ENCODE measurements around the gene FLNB.

The FLNB gene

DNA sequence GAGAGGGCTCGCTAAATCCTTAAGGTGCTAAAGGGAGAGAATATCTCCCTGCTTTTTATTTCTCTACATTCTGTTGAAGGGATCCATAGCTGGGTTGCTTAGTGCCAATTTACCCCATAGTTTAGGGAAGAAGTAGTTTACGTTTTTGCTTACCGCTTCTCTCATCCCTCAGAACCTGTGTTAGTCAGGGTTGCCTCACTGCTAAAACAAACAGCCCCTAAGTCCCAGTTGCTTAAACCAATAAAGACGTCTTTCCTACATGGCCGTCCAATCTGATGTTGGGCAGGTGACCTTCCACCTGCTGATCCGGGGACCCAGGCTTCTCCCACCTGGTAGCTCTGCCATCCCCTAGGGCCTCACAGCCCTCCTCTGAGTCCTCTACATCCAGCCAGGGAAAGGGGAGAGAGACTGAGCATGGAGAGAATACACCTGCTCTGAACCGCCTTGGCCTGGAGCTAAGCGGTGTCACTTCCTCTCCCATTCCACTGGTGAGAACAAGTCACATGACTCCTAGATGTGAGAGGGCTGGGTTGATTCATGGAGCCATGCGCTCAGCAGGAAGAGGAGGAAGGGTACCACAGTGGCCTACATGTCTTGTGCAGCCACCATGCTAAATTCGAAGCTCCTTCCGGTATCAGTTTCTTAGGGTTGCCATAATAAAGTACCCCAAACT lies 176.2 kb downstream of the FLNB start:
- no peak for TF ChIP-seq EP300 (IDR thresholded peaks at IDR 0.05; ENCODE audit: borderline replicate concordance)
- no peak for TF ChIP-seq TAF1 (IDR thresholded peaks at IDR 0.05; ENCODE audit: low read depth)
- no peak for TF ChIP-seq TEAD4 (IDR thresholded peaks at IDR 0.05)
- TF ChIP-seq FOXM1 (IDR thresholded peaks at IDR 0.05; ENCODE audit: borderline replicate concordance, low read depth) = no peak
- TF ChIP-seq YY1 (IDR thresholded peaks at IDR 0.05; ENCODE audit: low read depth) = no peak
- TF ChIP-seq TCF12 (IDR thresholded peaks at IDR 0.05; ENCODE audit: low read depth) = no peak
- no peak for TF ChIP-seq ZBTB7A (IDR thresholded peaks at IDR 0.05; ENCODE audit: low read depth)
- no peak for TF ChIP-seq CREB1 (IDR thresholded peaks at IDR 0.05; ENCODE audit: low read depth)

DNA sequence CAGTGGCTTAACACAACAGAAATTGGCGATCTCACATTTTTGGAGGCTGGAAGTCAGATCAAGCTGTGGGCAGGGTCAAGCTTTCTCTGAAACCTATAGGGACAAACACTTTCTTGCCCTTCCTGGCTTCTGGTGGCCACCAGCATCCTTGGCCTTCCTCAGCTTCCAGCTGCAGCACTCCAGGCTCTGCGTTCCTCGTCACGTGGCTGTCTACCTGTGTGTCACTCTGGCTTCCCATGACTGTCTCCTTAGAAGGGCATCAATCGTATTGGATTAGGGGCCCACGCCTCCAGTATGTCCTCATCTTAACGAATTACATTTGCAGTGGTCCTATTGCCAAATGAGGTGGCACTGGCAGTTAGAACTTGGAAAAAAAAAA lies 176.7 kb downstream of the FLNB start:
- TF ChIP-seq EGR1 (IDR thresholded peaks at IDR 0.05) = no peak
- TF ChIP-seq, protein P1, sequence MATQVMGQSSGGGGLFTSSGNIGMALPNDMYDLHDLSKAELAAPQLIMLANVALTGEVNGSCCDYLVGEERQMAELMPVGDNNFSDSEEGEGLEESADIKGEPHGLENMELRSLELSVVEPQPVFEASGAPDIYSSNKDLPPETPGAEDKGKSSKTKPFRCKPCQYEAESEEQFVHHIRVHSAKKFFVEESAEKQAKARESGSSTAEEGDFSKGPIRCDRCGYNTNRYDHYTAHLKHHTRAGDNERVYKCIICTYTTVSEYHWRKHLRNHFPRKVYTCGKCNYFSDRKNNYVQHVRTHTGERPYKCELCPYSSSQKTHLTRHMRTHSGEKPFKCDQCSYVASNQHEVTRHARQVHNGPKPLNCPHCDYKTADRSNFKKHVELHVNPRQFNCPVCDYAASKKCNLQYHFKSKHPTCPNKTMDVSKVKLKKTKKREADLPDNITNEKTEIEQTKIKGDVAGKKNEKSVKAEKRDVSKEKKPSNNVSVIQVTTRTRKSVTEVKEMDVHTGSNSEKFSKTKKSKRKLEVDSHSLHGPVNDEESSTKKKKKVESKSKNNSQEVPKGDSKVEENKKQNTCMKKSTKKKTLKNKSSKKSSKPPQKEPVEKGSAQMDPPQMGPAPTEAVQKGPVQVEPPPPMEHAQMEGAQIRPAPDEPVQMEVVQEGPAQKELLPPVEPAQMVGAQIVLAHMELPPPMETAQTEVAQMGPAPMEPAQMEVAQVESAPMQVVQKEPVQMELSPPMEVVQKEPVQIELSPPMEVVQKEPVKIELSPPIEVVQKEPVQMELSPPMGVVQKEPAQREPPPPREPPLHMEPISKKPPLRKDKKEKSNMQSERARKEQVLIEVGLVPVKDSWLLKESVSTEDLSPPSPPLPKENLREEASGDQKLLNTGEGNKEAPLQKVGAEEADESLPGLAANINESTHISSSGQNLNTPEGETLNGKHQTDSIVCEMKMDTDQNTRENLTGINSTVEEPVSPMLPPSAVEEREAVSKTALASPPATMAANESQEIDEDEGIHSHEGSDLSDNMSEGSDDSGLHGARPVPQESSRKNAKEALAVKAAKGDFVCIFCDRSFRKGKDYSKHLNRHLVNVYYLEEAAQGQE (IDR thresholded peaks at IDR 0.05; ENCODE audit: low read depth) = no peak
- TF ChIP-seq EP300 (IDR thresholded peaks at IDR 0.05; ENCODE audit: borderline replicate concordance) = no peak
- no peak for TF ChIP-seq TCF12 (IDR thresholded peaks at IDR 0.05; ENCODE audit: low read depth)
- TF ChIP-seq YY1 (IDR thresholded peaks at IDR 0.05; ENCODE audit: low read depth) = no peak
- TF ChIP-seq ZBTB7A (IDR thresholded peaks at IDR 0.05; ENCODE audit: low read depth) = no peak
- no peak for TF ChIP-seq TEAD4 (IDR thresholded peaks at IDR 0.05)
- TF ChIP-seq FOXM1 (IDR thresholded peaks at IDR 0.05; ENCODE audit: borderline replicate concordance, low read depth) = no peak

DNA sequence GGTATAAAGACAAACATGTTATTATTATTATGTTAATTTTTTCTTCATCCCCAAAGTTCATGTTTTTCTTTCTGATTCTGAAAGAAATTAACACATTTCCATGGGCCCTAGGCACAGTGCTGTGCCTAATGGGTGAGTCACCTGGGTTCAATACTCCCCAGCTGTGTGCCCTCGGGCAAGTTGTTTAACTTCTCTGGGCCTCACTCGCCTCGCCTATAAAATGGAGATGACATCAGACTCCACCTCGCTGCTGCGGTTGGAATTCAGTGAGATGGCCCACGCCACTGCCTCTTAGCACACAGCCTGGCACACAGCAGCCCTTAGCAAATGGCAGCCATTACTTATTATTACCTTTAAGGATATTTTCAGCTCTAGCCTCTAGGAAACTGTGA lies 179.9 kb downstream of the FLNB start:
- no peak for TF ChIP-seq RAD21 (IDR thresholded peaks at IDR 0.05; ENCODE audit: low read depth)
- TF ChIP-seq CEBPB (IDR thresholded peaks at IDR 0.05) = no peak
- TF ChIP-seq EGR1 (IDR thresholded peaks at IDR 0.05) = no peak
- no peak for TF ChIP-seq TCF12 (IDR thresholded peaks at IDR 0.05; ENCODE audit: low read depth)
- TF ChIP-seq NFIC (IDR thresholded peaks at IDR 0.05) = no peak
- TF ChIP-seq, protein P2, sequence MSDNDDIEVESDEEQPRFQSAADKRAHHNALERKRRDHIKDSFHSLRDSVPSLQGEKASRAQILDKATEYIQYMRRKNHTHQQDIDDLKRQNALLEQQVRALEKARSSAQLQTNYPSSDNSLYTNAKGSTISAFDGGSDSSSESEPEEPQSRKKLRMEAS (IDR thresholded peaks at IDR 0.05) = no peak
- no peak for TF ChIP-seq TEAD4 (IDR thresholded peaks at IDR 0.05)
- TF ChIP-seq TAF1 (IDR thresholded peaks at IDR 0.05; ENCODE audit: low read depth) = no peak

DNA sequence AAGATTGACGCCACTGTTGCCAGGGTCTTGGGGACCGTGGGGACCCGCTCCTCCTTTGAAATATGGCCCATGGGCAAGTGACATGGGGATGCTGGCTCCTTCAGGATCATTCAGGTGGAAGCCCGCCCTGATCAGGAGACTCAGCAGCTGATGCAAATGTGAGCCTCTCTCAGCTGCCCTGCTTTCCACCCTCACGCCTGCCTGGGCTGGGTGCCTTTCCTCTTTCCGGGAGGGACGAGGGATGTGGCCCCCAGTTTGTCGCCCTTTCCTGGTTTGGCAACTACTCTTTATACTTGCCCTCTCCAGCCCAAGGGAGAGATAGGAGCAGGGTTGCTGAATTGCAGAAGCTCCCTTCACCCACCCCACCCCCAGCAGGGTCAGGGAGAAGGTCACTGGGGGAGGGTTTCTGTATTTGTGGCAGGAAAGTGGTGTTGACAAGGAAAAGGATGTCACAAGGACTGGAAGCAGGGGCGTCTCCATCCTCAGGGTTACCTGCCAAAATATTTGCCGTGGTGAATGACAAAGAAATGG lies 180.8 kb downstream of the FLNB start:
- TF ChIP-seq, protein P1 (IDR thresholded peaks at IDR 0.05; ENCODE audit: low read depth) = no peak

DNA sequence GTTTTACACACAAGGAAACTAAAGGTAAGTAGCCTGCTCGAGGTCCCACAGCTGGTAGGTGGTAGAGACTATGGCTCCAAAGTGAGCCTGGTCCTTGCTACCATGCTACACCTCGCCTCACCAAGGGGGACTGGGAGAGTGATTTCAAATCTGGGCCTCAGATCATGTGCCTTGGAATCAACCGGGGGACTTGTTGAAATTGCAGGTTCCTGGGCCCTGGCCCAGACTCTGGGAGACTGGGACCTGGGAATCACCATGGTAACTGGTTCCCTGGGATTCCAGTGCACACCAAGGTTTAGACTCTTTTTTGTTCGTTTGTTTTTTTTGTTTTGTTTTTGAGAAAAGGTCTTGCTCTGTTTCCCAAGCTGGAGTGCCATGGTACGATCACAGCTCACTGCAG lies 181.5 kb downstream of the FLNB start:
- TF ChIP-seq TAF1 (IDR thresholded peaks at IDR 0.05; ENCODE audit: low read depth) (no peak), NFIC (IDR thresholded peaks at IDR 0.05) (no peak), TEAD4 (IDR thresholded peaks at IDR 0.05) (no peak), ZBTB7A (IDR thresholded peaks at IDR 0.05; ENCODE audit: low read depth) (no peak), EP300 (IDR thresholded peaks at IDR 0.05; ENCODE audit: borderline replicate concordance) (no peak), CEBPB (IDR thresholded peaks at IDR 0.05) (no peak), FOXM1 (IDR thresholded peaks at IDR 0.05; ENCODE audit: borderline replicate concordance, low read depth) (no peak), CREB1 (IDR thresholded peaks at IDR 0.05; ENCODE audit: low read depth) (no peak), TCF12 (IDR thresholded peaks at IDR 0.05; ENCODE audit: low read depth) (no peak), YY1 (IDR thresholded peaks at IDR 0.05; ENCODE audit: low read depth) (no peak), RAD21 (IDR thresholded peaks at IDR 0.05; ENCODE audit: low read depth) (no peak)
- TF ChIP-seq, protein P3, sequence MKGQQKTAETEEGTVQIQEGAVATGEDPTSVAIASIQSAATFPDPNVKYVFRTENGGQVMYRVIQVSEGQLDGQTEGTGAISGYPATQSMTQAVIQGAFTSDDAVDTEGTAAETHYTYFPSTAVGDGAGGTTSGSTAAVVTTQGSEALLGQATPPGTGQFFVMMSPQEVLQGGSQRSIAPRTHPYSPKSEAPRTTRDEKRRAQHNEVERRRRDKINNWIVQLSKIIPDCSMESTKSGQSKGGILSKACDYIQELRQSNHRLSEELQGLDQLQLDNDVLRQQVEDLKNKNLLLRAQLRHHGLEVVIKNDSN (IDR thresholded peaks at IDR 0.05) = no peak
- TF ChIP-seq, protein P2 (IDR thresholded peaks at IDR 0.05) = no peak
- TF ChIP-seq, protein P1 (IDR thresholded peaks at IDR 0.05; ENCODE audit: low read depth) = no peak

All from Ishikawa (cell line).